Measurements from ENCODE around the gene FKBP1C. TPM values are rescaled to one million over a fixed set of nuclear protein-coding genes. Genes with fewer than 3 reads are reported as not detected.
"Not testable (repeated sequence)": the region's sequence is repeated elsewhere in the genome, so short reads cannot be mapped to it uniquely, and the experiment has no call there.

The FKBP1C gene
- 0.45 and 1.1 TPM in 2 replicates for total RNA-seq (2014; rRNA removed; shearing (Covaris generic))

DNA sequence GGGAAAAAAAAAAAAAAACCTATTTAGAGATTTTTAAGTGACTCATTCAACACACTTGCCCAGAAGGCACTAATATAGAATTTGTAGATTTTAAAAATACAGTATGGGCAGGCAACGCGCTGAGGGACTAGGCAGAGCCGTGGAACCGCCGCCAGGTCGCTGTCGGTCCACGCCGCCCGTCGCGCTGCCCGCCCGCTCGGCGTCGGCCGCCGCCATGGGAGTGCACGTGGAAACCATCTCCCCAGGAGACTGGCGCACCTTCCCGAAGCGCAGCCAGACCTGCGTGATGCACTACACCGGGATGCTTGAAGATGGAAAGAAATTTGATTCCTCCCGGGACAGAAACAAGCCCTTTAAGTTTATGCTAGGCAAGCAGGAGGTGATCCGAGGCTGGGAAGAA lies at the start of gene FKBP1C:
TSS of gene FKBP1C (plus strand) at position 127 of the 400 bp plus-strand sequence.
- not testable (repeated sequence) for H3K4me3 ChIP-seq; H3K4me1 ChIP-seq; H3K9me3 ChIP-seq (replicated peaks); H3K27me3 ChIP-seq; H3K27ac ChIP-seq; DNase-seq; H3K36me3 ChIP-seq

DNA sequence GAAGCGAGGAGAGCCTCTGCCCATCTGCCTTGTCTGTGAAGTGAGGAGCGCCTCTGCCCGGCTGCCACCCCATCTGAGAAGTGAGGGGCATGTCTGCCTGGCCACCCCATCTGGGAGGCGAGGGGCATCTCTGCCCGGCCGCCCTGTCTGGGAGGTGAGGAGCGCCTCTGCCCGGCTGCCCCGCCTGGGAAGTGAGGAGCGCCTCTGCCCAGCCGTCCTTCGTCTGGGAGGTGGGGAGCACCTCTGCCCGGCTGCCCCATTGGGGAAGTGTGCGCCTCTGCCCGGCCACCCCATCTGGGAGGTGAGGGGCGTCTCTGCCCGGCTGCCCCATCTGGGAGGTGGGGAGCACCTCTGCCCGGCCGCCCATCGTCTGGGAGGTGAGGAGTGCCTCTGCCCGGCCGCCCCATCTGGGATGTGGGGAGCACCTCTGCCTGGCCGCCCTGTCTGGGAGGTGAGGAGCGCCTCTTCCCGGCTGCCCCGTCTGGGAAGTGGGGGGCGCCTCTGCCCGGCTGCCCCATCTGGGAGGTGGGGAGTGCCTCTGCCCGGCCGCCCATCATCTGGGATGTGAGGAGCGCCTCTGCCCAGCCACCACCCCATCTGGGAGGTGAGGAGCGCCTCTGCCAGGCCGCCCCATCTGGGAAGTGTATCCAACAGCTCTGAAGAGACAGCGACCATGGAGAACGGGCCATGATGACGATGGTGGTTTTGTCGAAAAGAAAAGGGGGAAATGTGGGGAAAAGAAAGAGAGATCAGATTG lies 47.0 kb upstream of the FKBP1C start:
- H3K27me3 ChIP-seq; H3K36me3 ChIP-seq; H3K4me3 ChIP-seq; DNase-seq; H3K9me3 ChIP-seq (replicated peaks); H3K4me1 ChIP-seq; H3K27ac ChIP-seq: not testable (repeated sequence)

- H3K4me1 ChIP-seq: no peaks in the 10 kb centered on the region
- no peak overlapping the region for H3K4me3 ChIP-seq
- H3K9me3 ChIP-seq (replicated peaks): no peaks in the 10 kb centered on the region
- DNase-seq: no peak
- no peaks in the 10 kb centered on the region for H3K27me3 ChIP-seq
- H3K27ac ChIP-seq: no peak overlapping the region
- no peaks in the 10 kb centered on the region for H3K36me3 ChIP-seq
Observed at GRCh38 chr6:63174173-63174572, 37.1 kb upstream of the FKBP1C start.

DNA sequence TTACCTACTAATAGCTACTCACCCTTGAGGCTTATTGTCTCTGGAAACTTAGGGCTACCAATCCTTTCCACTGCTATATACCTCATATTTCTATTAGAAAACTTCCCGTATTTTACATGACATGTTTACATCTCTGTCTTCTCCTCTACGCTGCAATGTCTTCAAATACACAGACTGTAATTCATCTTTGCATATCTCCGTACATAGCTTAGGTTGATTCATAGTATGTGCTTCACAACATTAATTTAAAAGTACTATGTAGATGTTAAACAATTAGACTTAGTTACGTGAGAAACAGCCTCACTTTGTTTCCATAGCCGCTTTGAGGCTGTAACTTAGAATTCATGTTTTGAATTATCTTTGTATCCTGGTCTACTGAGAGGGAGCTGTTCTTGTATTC lies 35.1 kb upstream of the FKBP1C start:
- H3K4me3 ChIP-seq: no peak overlapping the region
- H3K4me1 ChIP-seq: no peaks in the 10 kb centered on the region
- DNase-seq: no peak
- no peaks in the 10 kb centered on the region for H3K36me3 ChIP-seq
- H3K27me3 ChIP-seq: no peaks in the 10 kb centered on the region
- H3K9me3 ChIP-seq (replicated peaks): no peaks in the 10 kb centered on the region
- no peak overlapping the region for H3K27ac ChIP-seq

GRCh38 chr6:63180367-63180766 lies 30.9 kb upstream of the FKBP1C start:
- no peaks in the 10 kb centered on the region for H3K9me3 ChIP-seq (replicated peaks)
- no peak overlapping the region for H3K27ac ChIP-seq
- no peaks in the 10 kb centered on the region for H3K4me1 ChIP-seq
- H3K27me3 ChIP-seq: no peaks in the 10 kb centered on the region
- no peak for DNase-seq
- no peak overlapping the region for H3K4me3 ChIP-seq
- no peaks in the 10 kb centered on the region for H3K36me3 ChIP-seq

DNA sequence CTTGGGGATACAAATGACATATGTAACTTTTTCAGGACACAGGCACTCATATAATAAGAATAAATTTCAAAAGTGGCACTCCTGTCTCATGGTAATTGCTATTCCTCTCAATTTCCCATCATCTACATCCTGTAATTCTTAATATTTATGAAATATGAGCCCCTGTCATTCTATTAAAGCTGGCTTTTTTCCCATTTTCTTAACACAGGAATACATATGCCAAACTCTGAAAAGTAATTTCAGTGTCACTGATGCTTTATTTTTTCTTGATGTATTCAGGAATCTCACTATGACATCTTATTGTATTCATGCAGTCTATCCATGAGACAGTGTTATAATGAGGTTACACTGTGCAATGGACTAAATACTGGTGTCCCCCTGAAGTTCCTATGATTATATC lies 24.3 kb upstream of the FKBP1C start:
- H3K27me3 ChIP-seq: no peaks in the 10 kb centered on the region
- H3K36me3 ChIP-seq: no peaks in the 10 kb centered on the region
- H3K4me3 ChIP-seq: no peak overlapping the region
- H3K27ac ChIP-seq: no peak overlapping the region
- no peaks in the 10 kb centered on the region for H3K9me3 ChIP-seq (replicated peaks)
- no peaks in the 10 kb centered on the region for H3K4me1 ChIP-seq
- DNase-seq: no peak

DNA sequence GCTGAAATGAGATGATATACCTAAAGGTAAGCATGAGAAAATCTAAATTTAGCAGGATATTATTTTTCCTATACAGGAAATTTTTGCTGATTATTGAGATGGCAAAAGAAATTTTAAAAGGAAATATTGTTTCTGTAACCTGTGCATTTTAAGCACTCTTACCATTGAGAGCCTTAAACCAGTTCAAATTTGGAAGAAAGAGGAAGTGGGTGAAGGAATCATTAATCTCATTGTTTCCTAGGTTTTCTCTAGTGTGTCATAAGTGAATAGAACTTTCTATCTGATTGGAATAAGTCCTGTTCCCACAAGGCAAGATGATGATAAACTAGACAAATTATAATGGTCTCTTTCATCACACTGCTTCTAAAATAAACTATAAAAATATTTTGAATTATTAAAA lies 22.4 kb upstream of the FKBP1C start:
- H3K27me3 ChIP-seq: no peaks in the 10 kb centered on the region
- no peak overlapping the region for H3K4me3 ChIP-seq
- no peaks in the 10 kb centered on the region for H3K9me3 ChIP-seq (replicated peaks)
- DNase-seq: no peak
- no peaks in the 10 kb centered on the region for H3K36me3 ChIP-seq
- H3K4me1 ChIP-seq: no peaks in the 10 kb centered on the region
- H3K27ac ChIP-seq: no peak overlapping the region

DNA sequence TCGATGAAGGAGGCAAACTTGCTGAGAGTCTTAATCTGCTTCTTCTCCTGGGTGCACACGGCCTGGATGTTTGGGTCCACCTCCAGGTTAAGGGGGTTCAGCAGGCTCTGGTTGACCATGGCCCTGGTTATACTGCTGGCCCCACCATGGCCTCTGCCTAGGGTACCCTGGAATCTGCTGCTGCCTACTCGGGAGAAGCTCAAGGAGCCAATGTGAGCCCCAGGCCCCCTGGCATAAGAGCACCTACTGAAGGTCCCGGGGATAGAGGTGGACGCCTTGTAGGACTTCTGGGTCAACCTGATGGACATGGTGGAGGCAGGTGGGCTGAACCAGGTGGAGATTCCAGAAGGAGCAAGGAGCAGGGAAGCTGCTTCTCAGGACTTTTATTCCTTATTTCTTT lies 17.9 kb upstream of the FKBP1C start:
- Histone ChIP-seq H3K4me1 (no peaks in the 10 kb centered on the region), H3K4me3 (no peak overlapping the region), H3K27me3 (no peaks in the 10 kb centered on the region), H3K27ac (no peak overlapping the region), H3K36me3 (no peaks in the 10 kb centered on the region), H3K9me3 (replicated peaks) (no peaks in the 10 kb centered on the region)
- no peak for DNase-seq

DNA sequence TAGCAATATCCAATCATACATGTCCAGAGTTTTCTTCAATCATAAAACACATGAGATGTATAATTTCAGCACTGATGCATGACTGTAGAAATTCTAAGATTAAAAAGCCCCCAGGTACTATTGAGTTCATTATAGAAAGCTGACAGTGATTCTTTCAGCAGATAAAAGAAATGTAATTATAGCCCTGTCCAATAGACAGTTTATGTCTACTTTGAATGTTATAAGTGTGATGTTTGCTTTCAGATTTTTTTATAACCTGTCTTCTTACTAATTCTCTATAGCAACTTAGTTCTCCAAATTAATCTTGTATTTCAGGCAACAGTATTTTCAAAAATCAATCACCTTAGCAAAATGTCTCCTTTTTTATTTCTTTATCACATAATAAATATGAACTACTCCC lies 13.5 kb upstream of the FKBP1C start:
- no peaks in the 10 kb centered on the region for H3K36me3 ChIP-seq
- no peak for DNase-seq
- no peak overlapping the region for H3K27ac ChIP-seq
- H3K9me3 ChIP-seq (replicated peaks): no peaks in the 10 kb centered on the region
- no peaks in the 10 kb centered on the region for H3K4me1 ChIP-seq
- no peak overlapping the region for H3K4me3 ChIP-seq
- H3K27me3 ChIP-seq: no peaks in the 10 kb centered on the region

DNA sequence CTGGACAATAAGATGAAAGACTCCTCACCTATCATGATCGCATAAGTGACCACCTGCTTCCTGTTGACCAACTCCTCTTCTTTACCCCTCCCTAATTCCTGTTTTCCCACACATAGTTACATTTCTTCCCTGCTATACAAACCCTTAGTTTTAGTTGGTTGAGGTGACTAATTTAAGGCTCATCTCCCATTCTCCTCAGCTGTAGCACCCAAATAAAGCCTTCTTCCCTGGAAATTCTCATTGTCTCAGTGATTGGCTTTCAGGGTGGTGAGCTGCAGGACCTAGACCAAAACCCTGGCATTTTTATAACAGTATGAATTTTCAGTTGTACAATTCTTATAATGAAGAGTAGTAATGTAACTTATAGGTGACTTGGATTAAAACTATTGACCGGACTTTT lies 2.1 kb downstream of the FKBP1C start:
- no peak overlapping the region for H3K4me3 ChIP-seq
- H3K27ac ChIP-seq: no peak overlapping the region
- H3K36me3 ChIP-seq: no peaks in the 10 kb centered on the region
- no peaks in the 10 kb centered on the region for H3K4me1 ChIP-seq
- DNase-seq: no peak
- H3K27me3 ChIP-seq: no peaks in the 10 kb centered on the region
- no peaks in the 10 kb centered on the region; the same call in 1 of the 2 replicates for H3K9me3 ChIP-seq (replicated peaks)

- Histone ChIP-seq H3K27ac (no peak overlapping the region), H3K36me3 (no peaks in the 10 kb centered on the region), H3K27me3 (no peaks in the 10 kb centered on the region), H3K4me3 (no peak overlapping the region), H3K9me3 (replicated peaks) (no peaks in the 10 kb centered on the region; the same call in 1 of the 2 replicates), H3K4me1 (no peaks in the 10 kb centered on the region)
- DNase-seq: no peak
Observed at GRCh38 chr6:63214816-63215215, 3.5 kb downstream of the FKBP1C start.

DNA sequence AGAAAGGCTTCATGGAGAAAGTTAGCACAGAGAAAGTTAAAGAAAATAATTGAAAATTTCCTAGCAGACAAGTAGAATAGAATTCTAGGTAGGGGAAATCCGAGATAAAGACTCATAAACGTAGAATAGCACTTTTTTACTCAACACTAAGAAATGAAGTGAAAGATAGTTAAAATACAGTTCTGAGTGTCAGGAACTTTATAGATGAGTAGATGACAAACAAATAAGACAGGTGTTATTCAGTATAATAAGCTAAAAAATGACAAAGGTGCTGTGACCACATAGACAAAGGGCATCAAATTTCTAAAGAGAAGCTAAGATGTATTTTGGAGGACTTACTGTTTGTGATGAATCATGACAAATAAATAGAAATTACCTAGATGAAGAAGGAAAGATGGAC lies 12.9 kb downstream of the FKBP1C start:
- Histone ChIP-seq H3K4me3 (no peak overlapping the region), H3K27ac (no peak overlapping the region)

DNA sequence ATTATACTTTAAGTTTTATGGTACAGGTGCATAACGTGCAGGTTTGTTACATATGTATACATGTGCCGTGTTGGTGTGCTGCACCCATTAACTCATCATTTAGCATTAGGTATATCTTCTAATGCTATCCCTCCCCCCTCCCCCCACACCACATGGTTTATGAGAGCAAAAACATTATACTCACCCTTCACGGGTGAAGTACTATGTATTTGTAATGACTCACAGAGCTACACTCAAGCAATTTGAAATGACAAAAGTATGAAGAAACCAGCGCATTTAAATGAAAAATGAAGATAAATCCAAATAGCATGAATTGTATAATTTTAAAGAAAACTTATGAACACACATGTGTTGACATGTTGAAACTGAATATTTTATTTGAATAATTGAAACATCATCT lies 14.7 kb downstream of the FKBP1C start:
- not testable (repeated sequence) for H3K4me3 ChIP-seq; H3K9me3 ChIP-seq (replicated peaks); H3K4me1 ChIP-seq; DNase-seq; H3K36me3 ChIP-seq; H3K27me3 ChIP-seq; H3K27ac ChIP-seq

More for the DNA sequence above, 12.9 kb downstream of the FKBP1C start:
- Histone ChIP-seq H3K9me3 (replicated peaks) (no peaks in the 10 kb centered on the region), H3K4me1 (no peaks in the 10 kb centered on the region), H3K36me3 (no peaks in the 10 kb centered on the region), H3K27me3 (no peaks in the 10 kb centered on the region)
- no peak for DNase-seq

DNA sequence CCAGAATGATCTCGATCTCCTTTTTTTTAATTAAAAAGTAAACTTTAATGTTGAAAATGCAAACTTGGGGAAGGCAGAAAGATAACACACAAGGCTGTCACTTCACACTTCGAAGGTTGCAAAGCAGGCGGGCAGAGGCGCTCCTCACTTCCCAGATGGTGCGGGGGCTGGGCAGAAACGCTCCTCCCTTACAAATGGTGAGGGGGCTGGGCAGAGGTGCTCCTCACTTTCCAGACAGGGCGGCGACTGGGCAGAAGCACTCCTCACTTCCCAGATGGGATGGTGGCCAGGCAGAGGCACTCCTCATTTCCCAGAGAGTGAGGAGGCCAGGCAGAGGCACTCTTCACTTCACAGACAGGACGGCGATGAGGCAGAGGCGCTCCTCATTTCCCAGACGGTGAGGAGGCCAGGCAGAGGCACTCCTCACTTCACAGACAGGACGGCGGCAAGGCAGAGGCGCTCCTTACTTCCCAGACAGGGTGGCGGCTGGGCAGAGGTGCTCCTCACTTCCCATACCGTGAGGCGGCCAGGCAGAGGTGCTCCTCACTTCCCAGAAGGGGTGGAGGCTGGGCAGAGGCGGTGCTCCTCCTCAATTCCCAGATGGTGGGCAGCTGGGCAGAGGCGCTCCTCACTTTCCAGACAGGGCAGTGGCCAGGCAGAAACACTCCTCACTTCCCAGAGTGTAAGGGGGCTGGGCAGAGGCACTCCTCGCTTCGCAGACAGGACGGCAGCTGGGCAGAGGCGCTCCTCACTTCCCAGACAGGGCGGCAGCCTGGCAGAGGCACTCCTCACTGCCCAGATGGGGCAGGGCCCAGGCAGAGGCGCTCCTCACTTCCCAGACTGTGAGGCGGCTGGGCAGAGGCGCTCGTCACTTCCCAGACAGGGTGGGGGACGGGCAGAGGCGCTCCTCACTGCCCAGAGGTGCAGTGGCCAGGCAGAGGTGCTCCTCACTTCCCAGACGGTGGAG lies 16.9 kb downstream of the FKBP1C start:
- not testable (repeated sequence) for H3K4me1 ChIP-seq; H3K4me3 ChIP-seq; H3K36me3 ChIP-seq; DNase-seq; H3K27ac ChIP-seq; H3K9me3 ChIP-seq (replicated peaks); H3K27me3 ChIP-seq

DNA sequence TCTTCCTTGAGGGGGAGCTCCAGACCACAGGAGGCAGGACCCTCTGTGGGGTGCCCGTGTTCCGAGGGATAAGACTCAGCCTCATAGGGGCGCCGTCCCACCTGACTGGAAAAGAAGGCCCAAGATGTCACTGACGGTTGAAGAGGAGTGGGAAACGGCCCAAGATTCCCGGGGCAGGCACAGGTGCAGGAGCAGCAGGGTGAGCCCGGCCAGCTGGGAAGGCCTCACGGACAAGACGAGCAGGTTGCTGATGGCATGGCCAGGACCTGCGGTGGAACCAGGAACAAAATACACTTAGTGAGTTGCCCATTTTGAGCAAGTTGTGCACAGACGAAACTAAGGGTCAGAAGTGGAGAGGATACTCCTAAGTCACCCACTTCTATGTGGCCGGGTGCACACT lies 18.8 kb downstream of the FKBP1C start:
- not testable (repeated sequence) for H3K4me1 ChIP-seq; H3K9me3 ChIP-seq (replicated peaks); H3K36me3 ChIP-seq; DNase-seq; H3K27ac ChIP-seq; H3K27me3 ChIP-seq; H3K4me3 ChIP-seq

Data from SJCRH30 (cell line).